GM12878 (cell line): Measurements from ENCODE around the gene ZNF792. TPM values are rescaled to one million over a fixed set of nuclear protein-coding genes. Genes with fewer than 3 reads are reported as not detected.
A peak's percentile ranks its signal among the peaks of the same experiment; 100 is the strongest.

ENCODE experiments used
- ATAC-seq: fragments of 200-7000 bp; cut with Tn5 transposase; 3 replicates; pipeline ENCODE4 v1.9.1; 2020; ENCODE audit warnings: mild to moderate bottlenecking, moderate library complexity
- BruUV-seq: library from RNA; stranded (reverse); fragments of 400-500 nt; replicated peaks from 2 replicates; lab custom pipeline; 2021; lab: Mats Ljungman, UMichigan
- CTCF ChIA-PET: fragments of 300-600 bp; sonication (Branson Sonifier 250); formaldehyde crosslinking; extraction: SDS; loops from one replicate; lab custom pipeline; 2021; ENCODE audit warnings: inconsistent platforms; lab: Yijun Ruan, JAX
- POLR2A ChIA-PET: fragments of 350-600 bp; formaldehyde crosslinking; extraction: SDS; loops from one replicate; lab custom pipeline; 2021; ENCODE audit warnings: inconsistent platforms; lab: Charles Lee
- RAD21 ChIA-PET: fragments of 300-600 bp; sonication (Branson Sonifier 250); formaldehyde crosslinking; loops from one replicate; lab custom pipeline; 2023; ENCODE audit warnings: antibody characterized with exemption; ENCODE audit not compliant: unreplicated experiment; lab: Charles Lee
- SMC1A ChIA-PET: fragments of 300-600 bp; sonication (Branson Sonifier 250); formaldehyde crosslinking; loops from one replicate; lab custom pipeline; 2023; ENCODE audit not compliant: unreplicated experiment, uncharacterized antibody; lab: Charles Lee
- DNase-seq: peaks from one replicate; pipeline ENCODE4 v3.0.0-alpha.2; 2011; ENCODE audit warnings: low read depth, low spot score
- FAIRE-seq: peaks from 3 replicates; lab custom pipeline; 2011; peaks lifted over from hg19 to GRCh38; lab: Jason Lieb, UNC
- H2AFZ ChIP-seq: 2 replicates; pipeline ENCODE4 v1.6.0; 2011; ENCODE audit warnings: low read depth, low read length, control low read depth; ENCODE audit not compliant: control insufficient read depth
- H3K27ac ChIP-seq: 2 replicates; pipeline ENCODE4 v1.5.1; 2011; ENCODE audit warnings: control low read depth; ENCODE audit not compliant: control insufficient read depth, insufficient read depth
- H3K27me3 ChIP-seq, 2 experiments: replicated peaks in 1 of 2; 2 replicates each; pipeline versions ENCODE4 v1.6.0 to v1.6.1; 2011; ENCODE audit warnings: low read length in 1 of 2; ENCODE audit not compliant: control insufficient read depth in 2 of 2, insufficient read depth in 2 of 2
- H3K36me3 ChIP-seq, 2 experiments: 2 replicates each; pipeline ENCODE4 v1.5.1; 2011; ENCODE audit warnings: low read length in 1 of 2; ENCODE audit not compliant: control insufficient read depth in 2 of 2, insufficient read depth in 2 of 2
- H3K4me1 ChIP-seq: 2 replicates; pipeline ENCODE4 v1.6.1; 2011; ENCODE audit warnings: mild to moderate bottlenecking, low read length, moderate library complexity, mixed read lengths; ENCODE audit not compliant: control insufficient read depth, insufficient read depth
- H3K4me2 ChIP-seq: 2 replicates; pipeline ENCODE4 v1.6.0; 2011; ENCODE audit warnings: control low read depth; ENCODE audit not compliant: control insufficient read depth, insufficient read depth
- H3K4me3 ChIP-seq: fragments of 200-600 bp; sonication (generic); 2 replicates; pipeline ENCODE4 v1.5.1; 2016
- H3K79me2 ChIP-seq: 2 replicates; pipeline ENCODE4 v1.6.0; 2011; ENCODE audit warnings: low read length; ENCODE audit not compliant: control insufficient read depth, insufficient read depth
- H3K9ac ChIP-seq: 2 replicates; pipeline ENCODE4 v1.8.0; 2011; ENCODE audit warnings: low read length, control low read depth, mixed read lengths; ENCODE audit not compliant: control insufficient read depth, insufficient read depth
- H3K9me3 ChIP-seq: replicated peaks from 3 replicates; pipeline ENCODE4 v1.5.1; 2011; ENCODE audit warnings: mild to moderate bottlenecking, low read length; ENCODE audit not compliant: control insufficient read depth, insufficient read depth
- H4K20me1 ChIP-seq: 2 replicates; pipeline ENCODE4 v1.6.0; 2011; ENCODE audit not compliant: control insufficient read depth, insufficient read depth
- CREB1 ChIP-seq: IDR thresholded peaks from 2 replicates; pipeline ENCODE4 v1.6.1; 2012; ENCODE audit warnings: low read depth, mild to moderate bottlenecking, inconsistent platforms
- FOXK2 ChIP-seq: fragments of 450-650 bp; IDR thresholded peaks from 2 replicates; pipeline ENCODE4 v1.6.1; 2017; ENCODE audit warnings: mild to moderate bottlenecking, moderate library complexity
- MAX ChIP-seq: IDR thresholded peaks from 2 replicates; pipeline ENCODE4 v1.6.1; 2012; ENCODE audit warnings: low read depth, low read length, improper control_type of control experiment
- POLR2AphosphoS5 ChIP-seq: IDR thresholded peaks from 2 replicates; pipeline ENCODE4 v1.6.1; 2011; ENCODE audit warnings: mild to moderate bottlenecking, low read length, inconsistent platforms
- REST ChIP-seq: IDR thresholded peaks from 2 replicates; pipeline ENCODE4 v1.6.1; 2012; ENCODE audit warnings: mild to moderate bottlenecking, low read depth, low read length
- SREBF1 ChIP-seq: IDR thresholded peaks from 2 replicates; pipeline ENCODE4 v1.6.1; 2012; ENCODE audit warnings: mild to moderate bottlenecking, low read length
- STAT1 ChIP-seq: fragments of 450-650 bp; conservative IDR thresholded peaks from 2 replicates; pipeline ENCODE4 v1.6.1; 2014; ENCODE audit warnings: antibody characterized with exemption, mild to moderate bottlenecking
- STAT3 ChIP-seq: IDR thresholded peaks from 2 replicates; pipeline ENCODE4 v1.6.1; 2011; ENCODE audit warnings: low read depth, low read length, improper control_type of control experiment
- TBL1XR1 ChIP-seq: IDR thresholded peaks from 2 replicates; pipeline ENCODE4 v1.6.1; 2012; ENCODE audit warnings: low read depth, low read length, improper control_type of control experiment
- USF1 ChIP-seq: IDR thresholded peaks from 2 replicates; pipeline ENCODE4 v1.6.1; 2011; ENCODE audit warnings: borderline replicate concordance, low read depth, mild to moderate bottlenecking, moderate library complexity, mixed read lengths, low read length; ENCODE audit not compliant: insufficient read depth; ENCODE audit errors: extremely low read length
- ZBTB11 ChIP-seq: fragments of 450-650 bp; formaldehyde crosslinking; IDR thresholded peaks from 2 replicates; pipeline ENCODE4 v1.5.0; 2022; ENCODE audit warnings: mild to moderate bottlenecking, missing genetic modification characterization
- ZNF384 ChIP-seq: IDR thresholded peaks from 2 replicates; pipeline ENCODE4 v1.6.1; 2012; ENCODE audit warnings: low read depth, mild to moderate bottlenecking, low read length, improper control_type of control experiment, borderline replicate concordance
- ZNF622 ChIP-seq: fragments of 450-650 bp; IDR thresholded peaks from 2 replicates; pipeline ENCODE4 v1.6.1; 2017; ENCODE audit warnings: mild to moderate bottlenecking, inconsistent platforms
- WGBS: methylation state at CpG from one replicate; pipeline ENCODE4 v1.1.6; 2016; ENCODE audit warnings: low lambda C conversion rate; ENCODE audit not compliant: insufficient replicate concordance, insufficient coverage; ENCODE audit errors: missing lambda C conversion rate; 5-methylcytosine and 5-hydroxymethylcytosine counted together
- in situ Hi-C: fragments of 300-500 bp; cut with MboI; formaldehyde crosslinking; loops from 9 replicates; pipeline ENCODE4 v1.14.3; 2018; ENCODE audit warnings: mixed read lengths
- intact Hi-C: fragments of 100-400 bp; cut with micrococcal nuclease; formaldehyde crosslinking; loops from one replicate; pipeline ENCODE4 v1.14.2; 2022; ENCODE audit not compliant: unreplicated experiment
- polyA plus RNA-seq, 11 experiments: library from polyadenylated mRNA; depleted of rRNA in 4 of 11; unstranded in 6 of 11; stranded (reverse) in 5 of 11; fragments of >200 nt; fragmentation: Nextera tagmentation in 4 of 11; fragmentation: Illumina TruSeq in 1 of 11; extraction: Ambion mirVana in 4 of 11; extraction: Trizol in 1 of 11; gene quantifications; 1 replicate in 1 of 11; 2 replicates in 10 of 11; pipeline versions ENCODE4 v1.2.1 to v1.2.3, GENCODE V29; 2011 to 2016; ENCODE audit warnings: inconsistent platforms in 2 of 11, missing spikeins in 2 of 11, low read depth in 1 of 11
- total RNA-seq, 4 experiments: library from RNA; depleted of rRNA in 3 of 4; stranded (reverse); fragments of >200 nt in 3 of 4; fragmentation: Illumina TruSeq in 1 of 4; extraction: Trizol in 1 of 4; gene quantifications; 2 replicates each; pipeline versions ENCODE4 v1.2.1 to v1.2.3, GENCODE V29; 2013 to 2021

The ZNF792 gene
- total and polyA plus RNA-seq, 10 of the 15 experiments (the other 5 are each of a cell fraction or from before 2014, with no cell fraction given), result 0.53 to 4.8 (median 1.3) TPM

- no peak for DNase-seq
- ChIA-PET RAD21 (interaction anchor here (0.7 to 3.4 kb wide), 3 partner anchors 12 to 25 kb away, joined by 5 to 33 read pairs (median 13); partner anchors contain the start of gene GRAMD1A), SMC1A (interaction anchor here (1.1 to 2.6 kb wide), 5 partner anchors 9 to 24 kb away, joined by 3 to 17 read pairs (median 5); no protein-coding TSS in a partner anchor), POLR2A (interaction anchor here (0.6 to 3.1 kb wide), 4 partner anchors 12 to 340 kb away, joined by 4 to 38 read pairs (median 6); partner anchors contain the start of gene GRAMD1A), CTCF (interaction anchor here (1.2 to 4.6 kb wide), 3 partner anchors 16 to 79 kb away, joined by 3 to 26 read pairs (median 10); no protein-coding TSS in a partner anchor)
- no peak for ATAC-seq
- no TSS peak for BruUV-seq
- Histone ChIP-seq H3K9ac (no peak overlapping the region), H2AFZ (no peak overlapping the region), H3K9me3 (no peaks in the 10 kb centered on the region), H3K4me3 (no peak overlapping the region), H4K20me1 (no peaks in the 10 kb centered on the region), H3K27ac (peak overlapping the region; percentile 28; the same call in 1 of the 2 replicates), H3K27me3 (no peaks in the 10 kb centered on the region), H3K4me2 (no peak overlapping the region), H3K4me1 (peaks cover 4% of the 10 kb centered on the region; the same call in 1 of the 2 replicates), H3K79me2 (no peaks in the 10 kb centered on the region), H3K36me3 (no peaks in the 10 kb centered on the region)
- intact Hi-C loops (no loop called here), in situ Hi-C loops (no loop called here)
- no peak for TF ChIP-seq USF1
- TF ChIP-seq POLR2AphosphoS5, result no peak
- no peak for TF ChIP-seq ZNF622
- no peak for TF ChIP-seq STAT1
- TF ChIP-seq ZNF384, result no peak
- TF ChIP-seq SREBF1, result no peak
- TF ChIP-seq MAX, result no peak
- TF ChIP-seq TBL1XR1, result no peak
- TF ChIP-seq FOXK2, result no peak
- no peak for TF ChIP-seq STAT3
- no peak for TF ChIP-seq ZBTB11
- no peak for TF ChIP-seq REST
- TF ChIP-seq CREB1, result no peak
- WGBS, result 90% methylated on average over 1 of the region's 1 CpG
- no peak for FAIRE-seq
These were observed 24.1 kb upstream of the ZNF792 start for GRCh38 chr19:34988119-34988518.
